HepG2 (cell line): ENCODE data around the gene ELOVL2. TPM values are rescaled to one million over a fixed set of nuclear protein-coding genes. Genes with fewer than 3 reads are reported as not detected.

Source experiments
- ERF ChIP-seq: IDR thresholded peaks from 2 replicates; pipeline ENCODE4 v1.6.1; 2018; ENCODE audit warnings: missing biosample characterization, missing genetic modification reagents
- FOSL2 ChIP-seq: sonication (generic); formaldehyde crosslinking; IDR thresholded peaks from 2 replicates; pipeline ENCODE4 v1.4.0; 2020; ENCODE audit warnings: missing genetic modification reagents
- JARID2 ChIP-seq: sonication (generic); formaldehyde crosslinking; IDR thresholded peaks from 2 replicates; pipeline ENCODE4 v1.8.1; 2023; ENCODE audit warnings: missing genetic modification reagents, inconsistent platforms; ENCODE audit not compliant: insufficient replicate concordance
- KMT2A ChIP-seq: sonication (generic); formaldehyde crosslinking; IDR thresholded peaks from 2 replicates; pipeline ENCODE4 v1.4.0; 2020; ENCODE audit warnings: missing genetic modification reagents
- NCOA5 ChIP-seq: sonication (generic); formaldehyde crosslinking; IDR thresholded peaks from 2 replicates; pipeline ENCODE4 v1.4.0; 2020; ENCODE audit warnings: missing genetic modification reagents
- PCBP1 ChIP-seq: fragments of 200-400 bp; formaldehyde crosslinking; IDR thresholded peaks from 2 replicates; pipeline ENCODE4 v1.6.1; 2017; ENCODE audit warnings: mild to moderate bottlenecking, low read depth, low read length, borderline replicate concordance
- SCMH1 ChIP-seq: sonication (generic); formaldehyde crosslinking; IDR thresholded peaks from 2 replicates; pipeline ENCODE4 v1.9.0; 2021; ENCODE audit warnings: missing genetic modification reagents, mild to moderate bottlenecking, borderline replicate concordance
- SNAPC2 ChIP-seq: sonication (generic); formaldehyde crosslinking; IDR thresholded peaks from 2 replicates; pipeline ENCODE4 v1.8.1; 2022; ENCODE audit warnings: mild to moderate bottlenecking, missing genetic modification reagents
- STAG1 ChIP-seq: sonication (generic); formaldehyde crosslinking; IDR thresholded peaks from 2 replicates; pipeline ENCODE4 v1.4.0; 2020; ENCODE audit warnings: missing genetic modification reagents
- TOPORS ChIP-seq: sonication (generic); formaldehyde crosslinking; IDR thresholded peaks from 2 replicates; pipeline ENCODE4 v1.8.0; 2023; ENCODE audit warnings: mild to moderate bottlenecking, missing genetic modification reagents
- ZNF556 ChIP-seq: sonication (generic); formaldehyde crosslinking; IDR thresholded peaks from 2 replicates; pipeline ENCODE4 v1.4.0; 2020; ENCODE audit warnings: mild to moderate bottlenecking, missing genetic modification reagents, borderline replicate concordance
- polyA plus RNA-seq, 8 experiments: library from polyadenylated mRNA; depleted of rRNA in 3 of 8; stranded (reverse) in 7 of 8; unstranded in 1 of 8; fragments of >200 nt; fragmentation: Illumina TruSeq in 4 of 8; extraction: Trizol in 4 of 8; gene quantifications; 2 replicates each; pipeline versions ENCODE4 v1.2.1 to v1.2.3, GENCODE V29; 2011 to 2016; ENCODE audit warnings: low read depth in 4 of 8, missing spikeins in 1 of 8, mixed read lengths in 1 of 8; ENCODE audit not compliant: insufficient read depth in 1 of 8
- total RNA-seq, 5 experiments: library from RNA; depleted of rRNA; stranded (reverse); fragments of >200 nt; fragmentation: Illumina TruSeq; extraction: Trizol; gene quantifications; 2 replicates each; pipeline ENCODE4 v1.2.3, GENCODE V29; 2016; ENCODE audit warnings: low read depth in 1 of 5
- TF ChIP-seq, protein P1 (sequence below): sonication (generic); formaldehyde crosslinking; IDR thresholded peaks from 2 replicates; pipeline ENCODE4 v1.4.0; 2020; ENCODE audit warnings: missing genetic modification reagents
- TF ChIP-seq, protein P2 (sequence below): sonication (generic); formaldehyde crosslinking; IDR thresholded peaks from 2 replicates; pipeline ENCODE4 v1.5.0; 2020; ENCODE audit warnings: mild to moderate bottlenecking, missing genetic modification reagents, borderline replicate concordance
- TF ChIP-seq, protein P3 (sequence below): sonication (generic); formaldehyde crosslinking; IDR thresholded peaks from 2 replicates; pipeline ENCODE4 v1.8.1; 2023; ENCODE audit warnings: missing genetic modification reagents, mild to moderate bottlenecking, borderline replicate concordance
- TF ChIP-seq, protein P4 (sequence below): sonication (generic); formaldehyde crosslinking; IDR thresholded peaks from 2 replicates; pipeline ENCODE4 v1.4.0; 2020; ENCODE audit warnings: missing genetic modification reagents
- TF ChIP-seq, protein P5 (sequence below): fragments of 450-650 bp; IDR thresholded peaks from 2 replicates; pipeline ENCODE4 v1.6.1; 2017

Gene ELOVL2
- total and polyA plus RNA-seq, 2 of the 13 experiments (the other 11 are each of a cell fraction or from before 2014, with no cell fraction given) = 43.6 to 65.4 TPM

DNA sequence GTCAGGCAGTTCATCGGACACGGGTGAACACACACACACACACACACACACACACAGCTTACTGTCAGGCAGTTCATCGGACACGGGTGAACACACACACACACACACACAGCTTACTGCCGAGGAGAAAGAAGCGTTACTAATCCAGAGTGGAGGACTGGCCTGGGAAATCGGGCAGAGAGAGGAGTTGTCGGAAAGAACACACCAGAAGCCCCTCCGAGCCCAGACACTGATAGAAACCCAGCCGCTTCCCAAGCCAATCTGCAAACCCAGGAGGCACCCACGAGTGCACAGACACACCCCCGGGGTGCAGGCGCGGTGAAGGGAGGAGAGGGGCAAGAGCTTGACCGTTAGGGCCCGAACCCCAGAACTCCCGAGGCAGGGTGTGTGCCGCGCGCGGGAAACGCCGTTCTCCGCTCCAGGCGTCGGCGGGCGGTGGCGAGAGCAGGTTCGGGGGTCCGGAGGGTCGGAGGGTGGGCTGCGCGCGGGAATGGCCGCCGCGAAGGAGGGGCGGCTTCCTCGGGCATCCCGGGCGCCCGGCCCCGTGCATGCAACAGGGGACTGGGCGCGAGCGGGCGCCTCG lies 636 bp downstream of the ELOVL2 start (continued):
- TF ChIP-seq JARID2 = no peak
- 0 out of 2 replicates have a peak, but pooled peaks have one; percentile 8 for TF ChIP-seq ZNF556 (CRISPR knock-in tag)
- no peak for TF ChIP-seq NCOA5 (CRISPR knock-in tag)
- TF ChIP-seq SNAPC2 (CRISPR knock-in tag) = no peak; the same call in 1 of the 2 replicates
- TF ChIP-seq, protein P1, sequence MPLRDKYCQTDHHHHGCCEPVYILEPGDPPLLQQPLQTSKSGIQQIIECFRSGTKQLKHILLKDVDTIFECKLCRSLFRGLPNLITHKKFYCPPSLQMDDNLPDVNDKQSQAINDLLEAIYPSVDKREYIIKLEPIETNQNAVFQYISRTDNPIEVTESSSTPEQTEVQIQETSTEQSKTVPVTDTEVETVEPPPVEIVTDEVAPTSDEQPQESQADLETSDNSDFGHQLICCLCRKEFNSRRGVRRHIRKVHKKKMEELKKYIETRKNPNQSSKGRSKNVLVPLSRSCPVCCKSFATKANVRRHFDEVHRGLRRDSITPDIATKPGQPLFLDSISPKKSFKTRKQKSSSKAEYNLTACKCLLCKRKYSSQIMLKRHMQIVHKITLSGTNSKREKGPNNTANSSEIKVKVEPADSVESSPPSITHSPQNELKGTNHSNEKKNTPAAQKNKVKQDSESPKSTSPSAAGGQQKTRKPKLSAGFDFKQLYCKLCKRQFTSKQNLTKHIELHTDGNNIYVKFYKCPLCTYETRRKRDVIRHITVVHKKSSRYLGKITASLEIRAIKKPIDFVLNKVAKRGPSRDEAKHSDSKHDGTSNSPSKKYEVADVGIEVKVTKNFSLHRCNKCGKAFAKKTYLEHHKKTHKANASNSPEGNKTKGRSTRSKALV (CRISPR knock-in tag) = no peak
- no peak for TF ChIP-seq STAG1 (CRISPR knock-in tag)
- TF ChIP-seq FOSL2 (CRISPR knock-in tag) = no peak
- TF ChIP-seq, protein P2, sequence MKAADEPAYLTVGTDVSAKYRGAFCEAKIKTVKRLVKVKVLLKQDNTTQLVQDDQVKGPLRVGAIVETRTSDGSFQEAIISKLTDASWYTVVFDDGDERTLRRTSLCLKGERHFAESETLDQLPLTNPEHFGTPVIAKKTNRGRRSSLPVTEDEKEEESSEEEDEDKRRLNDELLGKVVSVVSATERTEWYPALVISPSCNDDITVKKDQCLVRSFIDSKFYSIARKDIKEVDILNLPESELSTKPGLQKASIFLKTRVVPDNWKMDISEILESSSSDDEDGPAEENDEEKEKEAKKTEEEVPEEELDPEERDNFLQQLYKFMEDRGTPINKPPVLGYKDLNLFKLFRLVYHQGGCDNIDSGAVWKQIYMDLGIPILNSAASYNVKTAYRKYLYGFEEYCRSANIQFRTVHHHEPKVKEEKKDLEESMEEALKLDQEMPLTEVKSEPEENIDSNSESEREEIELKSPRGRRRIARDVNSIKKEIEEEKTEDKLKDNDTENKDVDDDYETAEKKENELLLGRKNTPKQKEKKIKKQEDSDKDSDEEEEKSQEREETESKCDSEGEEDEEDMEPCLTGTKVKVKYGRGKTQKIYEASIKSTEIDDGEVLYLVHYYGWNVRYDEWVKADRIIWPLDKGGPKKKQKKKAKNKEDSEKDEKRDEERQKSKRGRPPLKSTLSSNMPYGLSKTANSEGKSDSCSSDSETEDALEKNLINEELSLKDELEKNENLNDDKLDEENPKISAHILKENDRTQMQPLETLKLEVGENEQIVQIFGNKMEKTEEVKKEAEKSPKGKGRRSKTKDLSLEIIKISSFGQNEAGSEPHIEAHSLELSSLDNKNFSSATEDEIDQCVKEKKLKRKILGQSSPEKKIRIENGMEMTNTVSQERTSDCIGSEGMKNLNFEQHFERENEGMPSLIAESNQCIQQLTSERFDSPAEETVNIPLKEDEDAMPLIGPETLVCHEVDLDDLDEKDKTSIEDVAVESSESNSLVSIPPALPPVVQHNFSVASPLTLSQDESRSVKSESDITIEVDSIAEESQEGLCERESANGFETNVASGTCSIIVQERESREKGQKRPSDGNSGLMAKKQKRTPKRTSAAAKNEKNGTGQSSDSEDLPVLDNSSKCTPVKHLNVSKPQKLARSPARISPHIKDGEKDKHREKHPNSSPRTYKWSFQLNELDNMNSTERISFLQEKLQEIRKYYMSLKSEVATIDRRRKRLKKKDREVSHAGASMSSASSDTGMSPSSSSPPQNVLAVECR = peak; percentile 21; the same call in 1 of the 2 replicates
- no peak for TF ChIP-seq PCBP1
- TF ChIP-seq, protein P3, sequence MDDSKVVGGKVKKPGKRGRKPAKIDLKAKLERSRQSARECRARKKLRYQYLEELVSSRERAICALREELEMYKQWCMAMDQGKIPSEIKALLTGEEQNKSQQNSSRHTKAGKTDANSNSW (CRISPR knock-in tag) = no peak
- TF ChIP-seq ERF (CRISPR knock-in tag) = no peak
- TF ChIP-seq TOPORS (CRISPR knock-in tag) = no peak
- TF ChIP-seq, protein P4, sequence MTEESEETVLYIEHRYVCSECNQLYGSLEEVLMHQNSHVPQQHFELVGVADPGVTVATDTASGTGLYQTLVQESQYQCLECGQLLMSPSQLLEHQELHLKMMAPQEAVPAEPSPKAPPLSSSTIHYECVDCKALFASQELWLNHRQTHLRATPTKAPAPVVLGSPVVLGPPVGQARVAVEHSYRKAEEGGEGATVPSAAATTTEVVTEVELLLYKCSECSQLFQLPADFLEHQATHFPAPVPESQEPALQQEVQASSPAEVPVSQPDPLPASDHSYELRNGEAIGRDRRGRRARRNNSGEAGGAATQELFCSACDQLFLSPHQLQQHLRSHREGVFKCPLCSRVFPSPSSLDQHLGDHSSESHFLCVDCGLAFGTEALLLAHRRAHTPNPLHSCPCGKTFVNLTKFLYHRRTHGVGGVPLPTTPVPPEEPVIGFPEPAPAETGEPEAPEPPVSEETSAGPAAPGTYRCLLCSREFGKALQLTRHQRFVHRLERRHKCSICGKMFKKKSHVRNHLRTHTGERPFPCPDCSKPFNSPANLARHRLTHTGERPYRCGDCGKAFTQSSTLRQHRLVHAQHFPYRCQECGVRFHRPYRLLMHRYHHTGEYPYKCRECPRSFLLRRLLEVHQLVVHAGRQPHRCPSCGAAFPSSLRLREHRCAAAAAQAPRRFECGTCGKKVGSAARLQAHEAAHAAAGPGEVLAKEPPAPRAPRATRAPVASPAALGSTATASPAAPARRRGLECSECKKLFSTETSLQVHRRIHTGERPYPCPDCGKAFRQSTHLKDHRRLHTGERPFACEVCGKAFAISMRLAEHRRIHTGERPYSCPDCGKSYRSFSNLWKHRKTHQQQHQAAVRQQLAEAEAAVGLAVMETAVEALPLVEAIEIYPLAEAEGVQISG (CRISPR knock-in tag) = no peak
- no peak; the same call in 1 of the 2 replicates for TF ChIP-seq KMT2A
- TF ChIP-seq SCMH1 (CRISPR knock-in tag) = no peak
- TF ChIP-seq, protein P5, sequence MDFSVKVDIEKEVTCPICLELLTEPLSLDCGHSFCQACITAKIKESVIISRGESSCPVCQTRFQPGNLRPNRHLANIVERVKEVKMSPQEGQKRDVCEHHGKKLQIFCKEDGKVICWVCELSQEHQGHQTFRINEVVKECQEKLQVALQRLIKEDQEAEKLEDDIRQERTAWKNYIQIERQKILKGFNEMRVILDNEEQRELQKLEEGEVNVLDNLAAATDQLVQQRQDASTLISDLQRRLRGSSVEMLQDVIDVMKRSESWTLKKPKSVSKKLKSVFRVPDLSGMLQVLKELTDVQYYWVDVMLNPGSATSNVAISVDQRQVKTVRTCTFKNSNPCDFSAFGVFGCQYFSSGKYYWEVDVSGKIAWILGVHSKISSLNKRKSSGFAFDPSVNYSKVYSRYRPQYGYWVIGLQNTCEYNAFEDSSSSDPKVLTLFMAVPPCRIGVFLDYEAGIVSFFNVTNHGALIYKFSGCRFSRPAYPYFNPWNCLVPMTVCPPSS = no peak
